Activated T-cell treated with anti-CD3 and anti-CD28 coated beads for 48 hours (primary cell): ENCODE measurements around the gene GRID1.

ENCODE experiments used
- DNase-seq: peaks from one replicate; pipeline ENCODE4 v3.0.0-alpha.2; 2020; ENCODE audit warnings: low read depth

GRID1 gene

GRCh38 chr10:86227501-86228258, 138.9 kb downstream of the GRID1 start:
- no peak for DNase-seq

GRCh38 chr10:86226781-86227201, 139.8 kb downstream of the GRID1 start:
- DNase-seq: no peak

- no peak for DNase-seq
These were observed 140.6 kb downstream of the GRID1 start for GRCh38 chr10:86226016-86226415.

DNA sequence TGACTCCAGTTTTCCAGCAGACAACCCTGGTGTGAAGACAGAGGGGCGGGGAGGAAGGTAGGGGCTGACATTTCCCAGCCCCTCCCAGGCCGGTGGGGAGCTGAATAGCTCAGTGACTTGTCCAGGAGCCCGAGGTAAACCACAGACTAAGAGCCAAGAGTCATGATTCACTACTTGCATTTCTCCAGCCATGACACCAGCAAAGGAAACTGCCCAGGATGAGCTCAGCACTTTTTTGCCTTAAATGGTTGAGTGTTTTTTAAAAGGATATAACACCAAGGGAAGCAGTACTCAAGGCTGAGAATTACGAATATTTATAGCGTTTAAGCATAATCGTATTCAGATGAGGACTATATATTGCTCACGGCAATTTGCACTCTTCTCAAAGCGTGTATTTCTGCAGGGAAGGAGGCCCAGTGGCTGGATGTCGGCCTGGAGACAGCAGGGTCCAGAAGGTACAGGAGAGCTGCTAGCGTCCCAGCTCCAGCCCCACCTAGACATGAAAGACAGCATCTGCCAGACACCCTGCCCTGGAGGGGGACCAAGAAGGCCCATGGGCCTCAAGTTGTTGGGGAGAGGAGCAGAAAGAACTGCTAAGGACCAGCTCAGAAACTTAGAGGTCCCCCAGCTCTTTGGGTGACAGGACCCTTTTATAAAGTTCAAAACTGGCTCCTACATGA, 141.4 kb downstream of the GRID1 start:
- DNase-seq: no peak

GRCh38 chr10:86224354-86225102, 142.1 kb downstream of the GRID1 start:
- DNase-seq: no peak

DNA sequence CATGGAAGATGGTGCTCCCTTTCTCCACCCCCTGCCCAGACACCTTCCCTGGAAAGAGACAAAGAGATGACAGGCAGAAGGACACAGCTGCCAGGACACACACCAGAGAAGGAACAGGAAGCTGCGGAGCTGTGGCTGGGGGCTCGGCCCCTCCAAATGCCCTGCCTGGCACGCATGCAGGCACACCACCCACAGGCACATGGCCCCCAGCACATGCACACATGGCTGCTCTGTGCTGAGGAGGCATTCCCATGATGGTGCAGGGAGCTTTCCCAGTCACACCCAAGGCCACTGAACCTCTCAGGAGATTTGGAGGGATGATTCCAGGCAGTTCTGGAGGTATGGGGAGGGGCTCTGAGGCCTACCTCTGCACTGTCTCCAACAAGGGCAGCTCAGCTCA, 143.3 kb downstream of the GRID1 start:
- no peak for DNase-seq

- DNase-seq: no peak
These were observed 143.9 kb downstream of the GRID1 start for GRCh38 chr10:86222687-86223086.

DNA sequence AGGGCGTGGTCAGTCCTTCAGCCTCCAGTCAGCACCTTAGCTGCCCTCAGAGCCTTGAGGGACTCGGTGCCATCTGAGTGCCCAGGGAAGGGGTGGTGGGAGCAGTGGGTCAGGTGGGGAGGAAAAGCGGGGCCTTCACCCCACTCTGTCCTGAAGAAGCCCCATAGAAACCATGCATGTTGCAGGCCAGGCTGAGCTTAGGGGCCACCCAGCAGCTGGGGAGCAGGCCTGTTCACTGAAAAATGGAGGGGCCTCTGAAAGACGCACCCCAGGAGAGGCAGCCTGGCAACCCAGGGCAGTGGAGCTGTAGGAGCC, 144.3 kb downstream of the GRID1 start:
- no peak for DNase-seq

DNA sequence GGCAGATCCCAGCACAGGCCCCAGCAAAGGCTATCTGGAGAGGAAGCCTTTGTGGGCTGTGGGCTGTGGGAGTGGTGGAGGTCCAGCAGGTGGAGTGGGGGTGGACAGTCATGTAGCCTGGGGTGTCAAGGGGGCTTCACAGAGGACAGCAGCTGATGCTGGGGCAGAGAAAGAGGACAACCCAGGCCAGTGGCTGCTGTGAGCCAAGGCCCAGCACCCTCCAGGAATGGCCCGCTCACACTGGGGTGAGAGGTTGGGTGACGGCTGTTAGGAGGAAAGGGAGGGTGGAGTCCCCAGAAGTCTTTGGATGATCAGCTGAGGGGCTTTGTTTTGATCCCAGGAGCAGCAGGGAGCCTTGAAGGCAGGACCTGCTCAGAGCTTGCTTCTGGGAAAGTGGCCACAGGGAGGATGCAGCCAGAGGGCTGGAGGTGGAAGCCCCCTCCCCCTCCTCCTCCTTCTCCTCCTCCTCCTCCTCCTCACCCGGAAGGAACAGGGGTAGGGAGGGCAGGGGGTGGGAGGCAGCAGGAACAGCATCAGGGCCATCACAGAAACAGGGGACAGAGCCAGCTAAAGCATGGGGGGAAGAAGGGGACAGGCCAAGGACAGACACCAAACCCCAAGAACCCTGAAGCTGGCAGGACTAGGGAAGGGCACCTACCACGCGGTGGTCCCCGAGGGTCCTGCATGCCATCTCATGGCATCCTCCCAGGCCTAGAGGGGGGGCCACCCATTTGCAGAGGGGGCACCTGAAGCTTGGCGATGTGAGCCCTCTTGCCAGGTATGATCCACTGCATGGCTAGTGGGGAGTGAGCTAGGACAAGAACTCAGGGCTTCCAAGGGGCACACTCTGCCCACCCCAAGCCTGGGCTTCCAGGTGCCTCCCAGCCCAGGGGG, 144.9 kb downstream of the GRID1 start:
- DNase-seq: no peak

DNA sequence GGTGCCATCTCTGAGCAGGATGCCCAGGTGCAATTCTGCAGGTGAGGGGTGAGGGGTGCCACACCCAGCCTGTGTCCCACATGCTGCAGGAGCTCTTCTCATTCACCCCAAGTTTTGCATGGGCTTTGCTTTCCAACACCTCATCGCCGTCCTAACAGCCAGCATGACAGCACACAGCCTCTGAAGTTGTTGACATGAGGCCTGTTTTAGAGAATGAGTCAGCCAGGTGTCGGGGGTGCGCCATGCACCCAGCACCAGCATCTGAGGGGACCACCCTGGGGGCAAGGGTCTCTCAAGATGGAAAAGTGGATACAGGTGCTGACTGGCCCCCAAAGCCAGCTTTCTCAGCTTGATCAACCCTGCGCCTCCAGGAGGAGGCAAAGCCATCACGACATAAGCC, 146.0 kb downstream of the GRID1 start:
- no peak for DNase-seq

DNA sequence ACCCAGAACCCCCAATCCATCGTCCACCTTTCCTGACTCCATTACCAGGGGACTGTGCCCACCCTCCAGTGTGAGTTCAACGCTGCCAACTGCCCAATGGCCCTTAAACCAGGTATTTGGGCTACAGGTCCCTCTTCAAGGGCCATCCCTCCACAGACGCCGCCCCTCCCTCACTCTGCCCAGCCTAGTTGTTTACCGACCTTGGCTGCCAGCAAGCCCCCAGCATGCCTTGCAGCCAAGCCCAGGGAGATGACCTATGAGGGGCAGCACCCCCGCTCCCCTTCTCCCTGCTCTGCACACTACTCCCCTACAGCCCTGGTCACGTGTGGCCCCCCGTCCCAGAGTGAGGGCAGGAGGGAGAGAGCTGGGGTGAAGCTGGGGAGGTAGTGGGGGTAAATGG, 147.3 kb downstream of the GRID1 start:
- no peak for DNase-seq

- no peak for DNase-seq
These were observed 147.8 kb downstream of the GRID1 start for GRCh38 chr10:86218842-86219241.

DNA sequence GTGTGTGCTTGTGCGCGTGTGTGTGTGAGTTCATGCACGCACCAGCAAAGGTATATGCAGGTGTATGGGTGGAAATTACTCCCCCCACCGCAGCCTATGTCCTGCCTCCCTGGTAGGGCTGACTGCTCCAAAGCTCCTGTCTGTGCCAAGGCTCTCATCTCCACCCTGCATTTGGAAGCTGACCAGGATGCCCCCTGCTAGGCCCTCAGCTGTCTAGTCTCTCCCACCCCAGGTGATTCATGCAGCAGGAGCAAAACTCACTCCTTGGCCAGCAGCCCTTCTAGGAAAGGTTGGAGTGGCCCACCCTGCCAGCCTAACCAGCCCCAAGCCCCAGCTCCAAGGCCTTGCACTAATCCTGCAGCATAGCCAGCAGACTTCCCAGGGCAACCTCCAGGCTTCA, 148.4 kb downstream of the GRID1 start:
- no peak for DNase-seq

GRCh38 chr10:86217371-86218080, 149.1 kb downstream of the GRID1 start:
- no peak for DNase-seq

- DNase-seq: no peak
These were observed 149.7 kb downstream of the GRID1 start for GRCh38 chr10:86216886-86217285.

- no peak for DNase-seq
These were observed 150.9 kb downstream of the GRID1 start for GRCh38 chr10:86215712-86216111.

DNA sequence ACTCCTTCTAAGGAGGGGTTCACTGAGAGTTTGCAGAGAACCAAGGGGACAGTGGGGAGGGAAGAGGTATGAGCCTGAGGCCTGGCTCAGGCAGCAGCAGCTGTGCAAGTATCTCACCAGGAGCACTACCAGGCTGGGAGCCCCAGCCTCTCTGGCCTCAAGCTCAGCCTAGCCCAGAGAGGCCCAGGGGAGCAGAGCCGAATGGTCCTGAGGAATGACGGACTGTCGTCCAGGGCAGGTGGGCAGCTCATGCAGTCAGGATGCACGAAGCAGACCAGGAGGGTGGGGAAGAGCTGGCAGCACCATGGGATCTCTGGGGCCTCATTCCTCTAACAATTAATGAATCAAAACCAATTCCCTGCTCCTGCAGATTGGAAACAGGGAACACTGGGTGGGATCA, 151.5 kb downstream of the GRID1 start:
- no peak for DNase-seq

- no peak for DNase-seq
These were observed 153.4 kb downstream of the GRID1 start for GRCh38 chr10:86213148-86213547.

DNA sequence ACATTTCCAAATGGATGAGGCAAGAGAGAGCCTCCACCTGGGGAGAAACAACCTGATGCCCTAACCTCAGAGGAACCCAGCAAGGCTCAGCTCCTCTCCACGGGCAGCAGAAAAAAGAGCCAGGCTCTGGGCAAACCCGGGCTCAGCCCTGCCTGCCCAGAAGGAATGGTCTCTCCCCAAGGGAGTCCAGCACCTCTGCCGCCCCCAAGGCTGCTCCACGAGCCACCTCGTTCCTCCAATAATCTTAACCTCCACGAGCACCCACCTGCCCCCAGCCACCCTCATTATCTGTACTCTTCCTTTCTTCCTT, 154.2 kb downstream of the GRID1 start:
- no peak for DNase-seq

DNA sequence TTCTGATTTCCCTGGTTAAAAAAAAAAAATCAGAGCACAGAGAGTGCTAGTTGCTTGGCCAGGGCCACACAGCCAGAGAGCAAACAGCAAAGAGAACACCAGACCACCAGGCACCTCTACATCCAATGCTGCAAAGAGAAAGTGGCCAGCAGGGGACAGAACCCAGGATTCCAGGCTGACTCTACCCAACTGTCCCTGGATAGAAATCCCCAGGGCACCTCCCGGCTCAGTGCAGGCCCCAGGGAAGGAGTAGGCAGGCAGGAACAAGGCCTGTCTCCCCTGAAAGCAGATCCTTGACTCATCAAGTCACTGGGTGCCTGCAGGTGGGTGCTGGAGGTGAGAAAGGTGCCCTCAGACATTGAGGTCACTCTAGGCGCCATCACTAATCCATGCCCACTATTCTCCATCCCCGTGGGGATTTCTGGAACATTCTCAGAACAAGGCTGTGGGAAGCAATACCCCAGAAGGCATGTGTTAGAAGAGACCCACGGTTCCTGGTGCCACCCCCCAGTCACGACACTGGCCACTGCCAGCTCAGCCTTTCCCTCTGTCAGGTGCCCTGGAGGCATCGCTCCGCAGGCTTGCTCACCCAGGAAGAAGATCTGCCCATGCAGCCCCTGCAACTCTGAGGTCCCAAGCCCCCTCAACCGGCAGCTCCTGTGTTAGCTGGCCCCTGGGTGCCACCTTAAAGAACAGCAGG, 154.8 kb downstream of the GRID1 start:
- DNase-seq: no peak

GRCh38 chr10:86210416-86210815, 156.2 kb downstream of the GRID1 start:
- DNase-seq: no peak
